ENCODE data around the gene ETV3. TPM values are rescaled to one million over a fixed set of nuclear protein-coding genes. Genes with fewer than 3 reads are reported as not detected.

ETV3 gene
- total RNA-seq, 1 experiment from 2014 or later, result 25.8 TPM

GRCh38 chr1:157085421-157085820 is 52.8 kb downstream of the ETV3 start:
- no peaks in the 10 kb centered on the region for H3K9me3 Mint-ChIP-seq (ENCODE audit: unreplicated experiment)
- ChIA-PET POLR2A (no interaction called here), CTCF (interaction anchor here (2.8 kb wide), 1 partner anchor 70 kb away, joined by 24 read pairs; no protein-coding TSS in a partner anchor)
- no peaks in the 10 kb centered on the region for H3K27me3 ChIP-seq (replicated peaks; ENCODE audit: control insufficient read depth, insufficient read depth, low read length)
- H3K4me3 Mint-ChIP-seq (ENCODE audit: unreplicated experiment), result no peak overlapping the region
- no TSS peak for BruUV-seq (replicated peaks)
- no peak for DNase-seq
- H3K36me3 ChIP-seq (ENCODE audit: control insufficient read depth, insufficient read depth, low read length), result no peaks in the 10 kb centered on the region
- no peaks in the 10 kb centered on the region for H3K4me1 Mint-ChIP-seq (ENCODE audit: low read depth, unreplicated experiment)
- intact Hi-C loops (cut with micrococcal nuclease; ENCODE audit: unreplicated experiment), result no loop called here
- H3K9me3 ChIP-seq, result no peaks in the 10 kb centered on the region
- TF ChIP-seq CTCF (IDR thresholded peaks at IDR 0.05; ENCODE audit: insufficient read depth in 1 of 2, low read depth in 1 of 2, low read length in 1 of 2, severe bottlenecking in 1 of 2, unreplicated experiment in 1 of 2), result no peak
- no peak overlapping the region for H3K4me3 ChIP-seq (ENCODE audit: low read depth, low read length)
- H3K27ac Mint-ChIP-seq (ENCODE audit: unreplicated experiment), result no peak overlapping the region
- no peaks in the 10 kb centered on the region for H3K27me3 Mint-ChIP-seq (ENCODE audit: insufficient read depth, unreplicated experiment)
- no peaks in the 10 kb centered on the region for H3K36me3 Mint-ChIP-seq (ENCODE audit: insufficient read depth, unreplicated experiment)
- no peaks in the 10 kb centered on the region for H3K4me1 ChIP-seq

GRCh38 chr1:157084720-157085119 is 53.5 kb downstream of the ETV3 start:
- no TSS peak for BruUV-seq (replicated peaks)
- Histone ChIP-seq H3K4me3 (ENCODE audit: low read depth, low read length) (no peak overlapping the region), H3K27me3 (replicated peaks; ENCODE audit: control insufficient read depth, insufficient read depth, low read length) (no peaks in the 10 kb centered on the region), H3K9me3 (no peaks in the 10 kb centered on the region), H3K4me1 (no peaks in the 10 kb centered on the region), H3K36me3 (ENCODE audit: control insufficient read depth, insufficient read depth, low read length) (no peaks in the 10 kb centered on the region)
- intact Hi-C loops (cut with micrococcal nuclease; ENCODE audit: unreplicated experiment), result no loop called here
- H3K4me3 Mint-ChIP-seq (ENCODE audit: unreplicated experiment), result no peak overlapping the region
- H3K4me1 Mint-ChIP-seq (ENCODE audit: low read depth, unreplicated experiment), result no peaks in the 10 kb centered on the region
- H3K27ac Mint-ChIP-seq (ENCODE audit: unreplicated experiment), result no peak overlapping the region
- ChIA-PET POLR2A (no interaction called here), CTCF (no interaction called here)
- no peak for DNase-seq
- TF ChIP-seq CTCF (IDR thresholded peaks at IDR 0.05; ENCODE audit: insufficient read depth in 1 of 2, low read depth in 1 of 2, low read length in 1 of 2, severe bottlenecking in 1 of 2, unreplicated experiment in 1 of 2), result no peak
- H3K27me3 Mint-ChIP-seq (ENCODE audit: insufficient read depth, unreplicated experiment), result no peaks in the 10 kb centered on the region
- H3K36me3 Mint-ChIP-seq (ENCODE audit: insufficient read depth, unreplicated experiment), result no peaks in the 10 kb centered on the region
- no peaks in the 10 kb centered on the region for H3K9me3 Mint-ChIP-seq (ENCODE audit: unreplicated experiment)

- Mint-ChIP-seq H3K36me3 (ENCODE audit: insufficient read depth, unreplicated experiment) (no peaks in the 10 kb centered on the region), H3K4me1 (ENCODE audit: low read depth, unreplicated experiment) (no peaks in the 10 kb centered on the region), H3K27me3 (ENCODE audit: insufficient read depth, unreplicated experiment) (no peaks in the 10 kb centered on the region), H3K27ac (ENCODE audit: unreplicated experiment) (no peak overlapping the region), H3K4me3 (ENCODE audit: unreplicated experiment) (no peak overlapping the region), H3K9me3 (ENCODE audit: unreplicated experiment) (no peaks in the 10 kb centered on the region)
- ChIA-PET CTCF (no interaction called here), POLR2A (no interaction called here)
- no TSS peak for BruUV-seq (replicated peaks)
- H3K4me1 ChIP-seq, result no peaks in the 10 kb centered on the region
- no peaks in the 10 kb centered on the region for H3K36me3 ChIP-seq (ENCODE audit: control insufficient read depth, insufficient read depth, low read length)
- no peaks in the 10 kb centered on the region for H3K9me3 ChIP-seq
- H3K4me3 ChIP-seq (ENCODE audit: low read depth, low read length), result no peak overlapping the region
- no peak for DNase-seq
- H3K27me3 ChIP-seq (replicated peaks; ENCODE audit: control insufficient read depth, insufficient read depth, low read length), result no peaks in the 10 kb centered on the region
- intact Hi-C loops (cut with micrococcal nuclease; ENCODE audit: unreplicated experiment), result no loop called here
- TF ChIP-seq CTCF (IDR thresholded peaks at IDR 0.05; ENCODE audit: insufficient read depth in 1 of 2, low read depth in 1 of 2, low read length in 1 of 2, severe bottlenecking in 1 of 2, unreplicated experiment in 1 of 2), result no peak
Measured at GRCh38 chr1:157081707-157082106, 56.5 kb downstream of the ETV3 start.

Data from Caco-2 (cell line).